ENCODE data around the gene THOC5. TPM values are rescaled to one million over a fixed set of nuclear protein-coding genes. Genes with fewer than 3 reads are reported as not detected.

THOC5 gene
- total RNA-seq, 1 experiment from 2014 or later: 80.6 TPM

DNA sequence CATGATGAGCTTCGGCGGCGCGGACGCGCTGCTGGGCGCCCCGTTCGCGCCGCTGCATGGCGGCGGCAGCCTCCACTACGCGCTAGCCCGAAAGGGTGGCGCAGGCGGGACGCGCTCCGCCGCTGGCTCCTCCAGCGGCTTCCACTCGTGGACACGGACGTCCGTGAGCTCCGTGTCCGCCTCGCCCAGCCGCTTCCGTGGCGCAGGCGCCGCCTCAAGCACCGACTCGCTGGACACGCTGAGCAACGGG, 73.4 kb downstream of the THOC5 start:
- POLR2A ChIA-PET: no interaction called here
- Histone ChIP-seq H3K27ac (ENCODE audit: low read depth, low read length) (no peak overlapping the region), H3K4me2 (ENCODE audit: low read length) (no peak overlapping the region), H3K27me3 (ENCODE audit: insufficient read depth, low read length) (no peaks in the 10 kb centered on the region; the same call in 1 of the 2 replicates), H3K4me3 (replicated peaks in 1 of 2; ENCODE audit: low read depth in 1 of 2, low read length in 2 of 2) (no peak overlapping the region), H3K9me3 (ENCODE audit: control insufficient read depth in 1 of 2, insufficient read depth in 1 of 2, low read depth in 1 of 2, low read length in 2 of 2) (no peaks in the 10 kb centered on the region), H3K4me1 (ENCODE audit: control insufficient read depth in 1 of 2, insufficient read depth in 2 of 2, low read length in 2 of 2) (peaks cover 0 to 13% of the 10 kb centered on the region in 2 experiments; a peak in 2 of 4 replicates), H3K79me2 (ENCODE audit: insufficient read depth, low read length) (no peaks in the 10 kb centered on the region), H4K20me1 (ENCODE audit: insufficient read depth) (no peaks in the 10 kb centered on the region), H3K9ac (ENCODE audit: low read length) (no peak overlapping the region), H3K9me2 (ENCODE audit: insufficient read depth) (no peaks in the 10 kb centered on the region), H2AFZ (ENCODE audit: low read depth, low read length, poor library complexity, severe bottlenecking) (no peak overlapping the region), H3K36me3 (ENCODE audit: control insufficient read depth in 1 of 2, insufficient read depth in 2 of 2, low read length in 2 of 2) (no peaks in the 10 kb centered on the region)
- RAD21 ChIA-PET (ENCODE audit: low non-redundant PET in 1 of 2, low total read pairs in 2 of 2, uncharacterized antibody in 2 of 2, unreplicated experiment in 2 of 2): no interaction called here
- ATAC-seq (no peak), DNase-seq (ENCODE audit: low read depth, low spot score) (no peak)
- intact Hi-C loops (cut with micrococcal nuclease): no loop called here
- BruUV-seq (replicated peaks): no TSS peak
- CTCF ChIA-PET: no interaction called here
- TF ChIP-seq, protein P1, sequence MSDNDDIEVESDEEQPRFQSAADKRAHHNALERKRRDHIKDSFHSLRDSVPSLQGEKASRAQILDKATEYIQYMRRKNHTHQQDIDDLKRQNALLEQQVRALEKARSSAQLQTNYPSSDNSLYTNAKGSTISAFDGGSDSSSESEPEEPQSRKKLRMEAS (IDR thresholded peaks at IDR 0.05): no peak
- no peak for TF ChIP-seq ZFX (IDR thresholded peaks at IDR 0.05)
- no peak for TF ChIP-seq RAD21 (IDR thresholded peaks at IDR 0.05; ENCODE audit: low read depth)
- no peak for TF ChIP-seq JUND (IDR thresholded peaks at IDR 0.05)
- TF ChIP-seq ZNF274 (IDR thresholded peaks at IDR 0.05; ENCODE audit: low read depth, low read length): no peak
- TF ChIP-seq, protein P2, sequence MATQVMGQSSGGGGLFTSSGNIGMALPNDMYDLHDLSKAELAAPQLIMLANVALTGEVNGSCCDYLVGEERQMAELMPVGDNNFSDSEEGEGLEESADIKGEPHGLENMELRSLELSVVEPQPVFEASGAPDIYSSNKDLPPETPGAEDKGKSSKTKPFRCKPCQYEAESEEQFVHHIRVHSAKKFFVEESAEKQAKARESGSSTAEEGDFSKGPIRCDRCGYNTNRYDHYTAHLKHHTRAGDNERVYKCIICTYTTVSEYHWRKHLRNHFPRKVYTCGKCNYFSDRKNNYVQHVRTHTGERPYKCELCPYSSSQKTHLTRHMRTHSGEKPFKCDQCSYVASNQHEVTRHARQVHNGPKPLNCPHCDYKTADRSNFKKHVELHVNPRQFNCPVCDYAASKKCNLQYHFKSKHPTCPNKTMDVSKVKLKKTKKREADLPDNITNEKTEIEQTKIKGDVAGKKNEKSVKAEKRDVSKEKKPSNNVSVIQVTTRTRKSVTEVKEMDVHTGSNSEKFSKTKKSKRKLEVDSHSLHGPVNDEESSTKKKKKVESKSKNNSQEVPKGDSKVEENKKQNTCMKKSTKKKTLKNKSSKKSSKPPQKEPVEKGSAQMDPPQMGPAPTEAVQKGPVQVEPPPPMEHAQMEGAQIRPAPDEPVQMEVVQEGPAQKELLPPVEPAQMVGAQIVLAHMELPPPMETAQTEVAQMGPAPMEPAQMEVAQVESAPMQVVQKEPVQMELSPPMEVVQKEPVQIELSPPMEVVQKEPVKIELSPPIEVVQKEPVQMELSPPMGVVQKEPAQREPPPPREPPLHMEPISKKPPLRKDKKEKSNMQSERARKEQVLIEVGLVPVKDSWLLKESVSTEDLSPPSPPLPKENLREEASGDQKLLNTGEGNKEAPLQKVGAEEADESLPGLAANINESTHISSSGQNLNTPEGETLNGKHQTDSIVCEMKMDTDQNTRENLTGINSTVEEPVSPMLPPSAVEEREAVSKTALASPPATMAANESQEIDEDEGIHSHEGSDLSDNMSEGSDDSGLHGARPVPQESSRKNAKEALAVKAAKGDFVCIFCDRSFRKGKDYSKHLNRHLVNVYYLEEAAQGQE (IDR thresholded peaks at IDR 0.05; ENCODE audit: low read depth): no peak
- TF ChIP-seq POLR2AphosphoS5 (IDR thresholded peaks at IDR 0.05; ENCODE audit: low read depth, low read length): no peak
- TF ChIP-seq EGR1 (IDR thresholded peaks at IDR 0.05; ENCODE audit: low read depth): no peak
- TF ChIP-seq, protein P3, sequence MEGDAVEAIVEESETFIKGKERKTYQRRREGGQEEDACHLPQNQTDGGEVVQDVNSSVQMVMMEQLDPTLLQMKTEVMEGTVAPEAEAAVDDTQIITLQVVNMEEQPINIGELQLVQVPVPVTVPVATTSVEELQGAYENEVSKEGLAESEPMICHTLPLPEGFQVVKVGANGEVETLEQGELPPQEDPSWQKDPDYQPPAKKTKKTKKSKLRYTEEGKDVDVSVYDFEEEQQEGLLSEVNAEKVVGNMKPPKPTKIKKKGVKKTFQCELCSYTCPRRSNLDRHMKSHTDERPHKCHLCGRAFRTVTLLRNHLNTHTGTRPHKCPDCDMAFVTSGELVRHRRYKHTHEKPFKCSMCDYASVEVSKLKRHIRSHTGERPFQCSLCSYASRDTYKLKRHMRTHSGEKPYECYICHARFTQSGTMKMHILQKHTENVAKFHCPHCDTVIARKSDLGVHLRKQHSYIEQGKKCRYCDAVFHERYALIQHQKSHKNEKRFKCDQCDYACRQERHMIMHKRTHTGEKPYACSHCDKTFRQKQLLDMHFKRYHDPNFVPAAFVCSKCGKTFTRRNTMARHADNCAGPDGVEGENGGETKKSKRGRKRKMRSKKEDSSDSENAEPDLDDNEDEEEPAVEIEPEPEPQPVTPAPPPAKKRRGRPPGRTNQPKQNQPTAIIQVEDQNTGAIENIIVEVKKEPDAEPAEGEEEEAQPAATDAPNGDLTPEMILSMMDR (IDR thresholded peaks at IDR 0.05 in 2 of 3, conservative IDR thresholded peaks at IDR 0.05 in 1 of 3; ENCODE audit: borderline replicate concordance in 1 of 3, insufficient read depth in 1 of 3, low read depth in 2 of 3, low read length in 2 of 3): no peak
- no peak for TF ChIP-seq CEBPB (IDR thresholded peaks at IDR 0.05; ENCODE audit: low read depth)
- TF ChIP-seq ZBTB33 (IDR thresholded peaks at IDR 0.05; ENCODE audit: extremely low read depth, insufficient replicate concordance, low read length): no peak
- TF ChIP-seq EZH2 (IDR thresholded peaks at IDR 0.05): no peak
- TF ChIP-seq ELF1 (IDR thresholded peaks at IDR 0.05; ENCODE audit: borderline replicate concordance, low read depth): no peak
- no peak for TF ChIP-seq FOSL1 (IDR thresholded peaks at IDR 0.05; ENCODE audit: low read depth)

Measured in HCT116 (cell line).